Measurements from ENCODE around the gene PGA5.

PGA5 gene

GRCh38 chr11:61295596-61295926 is 54.6 kb downstream of the PGA5 start:
- peak; percentile 13 for DNase-seq (ENCODE audit: low read depth)
- peak overlapping the region; percentile 89 for H3K4me3 ChIP-seq (ENCODE audit: low read depth, low read length)
- TF ChIP-seq CTCF (IDR thresholded peaks at IDR 0.05; ENCODE audit: insufficient read depth, low read depth, low read length, missing control alignments) = no peak

- DNase-seq (ENCODE audit: low read depth) = no peak
- H3K4me3 ChIP-seq (ENCODE audit: low read depth, low read length) = no peak overlapping the region
- no peak for TF ChIP-seq CTCF (IDR thresholded peaks at IDR 0.05; ENCODE audit: insufficient read depth, low read depth, low read length, missing control alignments)
Observed at GRCh38 chr11:61297341-61297740, 56.4 kb downstream of the PGA5 start.

- H3K4me3 ChIP-seq (ENCODE audit: low read depth, low read length) = no peak overlapping the region
- no peak for TF ChIP-seq CTCF (IDR thresholded peaks at IDR 0.05; ENCODE audit: insufficient read depth, low read depth, low read length, missing control alignments)
- DNase-seq (ENCODE audit: low read depth) = peak; percentile 33
Observed at GRCh38 chr11:61297746-61298145, 56.8 kb downstream of the PGA5 start.

- no peak overlapping the region for H3K4me3 ChIP-seq (ENCODE audit: low read depth, low read length)
- no peak for TF ChIP-seq CTCF (IDR thresholded peaks at IDR 0.05; ENCODE audit: insufficient read depth, low read depth, low read length, missing control alignments)
- DNase-seq (ENCODE audit: low read depth) = no peak
Observed at GRCh38 chr11:61298663-61299244, 57.8 kb downstream of the PGA5 start.
